GM18951 (cell line): ENCODE results near the gene ZNF133.
"Not testable (repeated sequence)": the region's sequence is repeated elsewhere in the genome, so short reads cannot be mapped to it uniquely, and the experiment has no call there.

ENCODE experiments used
- POLR2A ChIP-seq: IDR thresholded peaks from 4 replicates; pipeline ENCODE4 v1.6.1; 2011; ENCODE audit warnings: mild to moderate bottlenecking; ENCODE audit not compliant: insufficient read length, insufficient read depth; ENCODE audit errors: extremely low read depth
- in situ Hi-C: fragments of 300-500 bp; cut with MboI; formaldehyde crosslinking; loops from one replicate; pipeline ENCODE4 v1.12.0; 2022; ENCODE audit warnings: low sequenced_read_pairs, mixed read lengths, inconsistent platforms; ENCODE audit not compliant: unreplicated experiment

ZNF133 gene

DNA sequence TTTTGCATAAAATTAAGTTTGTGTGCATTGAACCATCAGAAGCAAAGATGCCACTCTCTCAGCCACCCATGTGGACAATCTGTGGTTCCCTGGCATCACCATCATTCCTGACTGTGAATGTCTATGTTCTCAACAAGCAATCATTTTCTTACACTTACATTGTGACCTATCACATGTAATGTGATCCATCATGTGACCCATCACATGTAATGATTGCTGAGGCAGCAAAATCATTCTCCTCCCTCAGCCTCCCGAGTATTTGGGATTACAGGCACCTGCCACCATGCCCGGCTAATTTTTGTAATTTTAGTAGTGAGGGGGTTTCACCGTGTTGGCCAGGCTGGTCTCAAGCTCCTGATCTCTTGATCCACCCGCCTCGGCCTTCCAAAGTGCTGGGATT, 22.0 kb upstream of the ZNF133 start:
- TF ChIP-seq POLR2A = no peak
- in situ Hi-C loops = no loop called here

DNA sequence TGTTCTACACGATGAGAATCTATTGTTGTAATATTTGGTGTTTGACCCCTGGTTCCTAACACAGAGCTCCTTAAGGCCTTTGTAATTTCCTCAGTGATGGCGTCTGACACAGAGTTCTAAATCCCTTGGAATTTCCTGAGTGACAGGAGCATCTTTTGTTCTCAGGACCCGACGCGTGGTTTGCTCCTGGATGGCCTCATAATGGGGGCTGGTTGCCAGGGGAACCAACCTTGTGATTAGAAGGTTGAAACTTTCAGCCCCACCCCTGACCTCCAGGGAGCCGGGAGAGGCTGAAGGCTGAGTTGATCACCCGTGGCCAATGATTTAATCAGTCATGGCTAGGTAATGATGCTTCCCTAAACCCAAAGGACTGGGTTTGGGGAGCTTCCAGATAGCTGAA, 20.5 kb upstream of the ZNF133 start:
- in situ Hi-C loops = no loop called here
- TF ChIP-seq POLR2A = no peak

DNA sequence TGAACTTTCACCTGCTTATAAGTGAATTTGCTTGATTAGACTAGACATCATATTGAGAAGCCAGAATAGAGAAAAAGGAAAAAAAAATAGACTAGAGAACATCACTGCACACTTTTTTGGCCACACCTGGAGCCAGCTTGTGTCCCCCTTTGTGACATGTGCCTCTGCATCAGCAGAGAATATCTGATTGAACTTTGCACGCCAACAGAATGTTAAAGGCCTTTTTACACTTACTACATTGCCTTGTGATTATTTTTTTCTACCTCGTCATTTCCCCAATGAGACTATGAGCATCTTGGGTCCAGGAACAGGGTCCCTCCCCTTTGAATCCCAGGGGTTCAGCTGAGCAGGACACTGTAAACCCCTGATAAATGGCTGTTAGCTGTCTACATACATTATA, 17.2 kb upstream of the ZNF133 start:
- no peak for TF ChIP-seq POLR2A
- in situ Hi-C loops = no loop called here

DNA sequence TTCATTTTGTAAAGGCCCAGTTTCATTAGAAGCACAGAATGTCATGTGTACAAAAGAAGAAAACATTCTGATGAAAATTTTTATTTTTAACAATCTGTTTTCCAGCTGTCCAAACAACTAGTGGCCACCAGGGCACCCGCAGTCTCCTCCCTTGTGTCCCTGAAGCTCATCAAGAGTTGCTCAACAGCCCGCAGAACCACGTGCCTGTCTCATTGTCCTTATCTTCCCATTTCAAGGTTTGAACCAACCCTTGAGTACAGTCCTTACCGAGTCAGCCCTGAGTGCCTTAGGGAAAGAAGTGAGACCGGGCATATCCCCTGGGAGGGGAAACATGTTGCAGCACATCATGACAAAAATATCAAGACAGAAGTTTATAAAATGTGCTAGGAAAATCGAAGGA, 15.9 kb upstream of the ZNF133 start:
- in situ Hi-C loops = no loop called here
- TF ChIP-seq POLR2A = no peak

DNA sequence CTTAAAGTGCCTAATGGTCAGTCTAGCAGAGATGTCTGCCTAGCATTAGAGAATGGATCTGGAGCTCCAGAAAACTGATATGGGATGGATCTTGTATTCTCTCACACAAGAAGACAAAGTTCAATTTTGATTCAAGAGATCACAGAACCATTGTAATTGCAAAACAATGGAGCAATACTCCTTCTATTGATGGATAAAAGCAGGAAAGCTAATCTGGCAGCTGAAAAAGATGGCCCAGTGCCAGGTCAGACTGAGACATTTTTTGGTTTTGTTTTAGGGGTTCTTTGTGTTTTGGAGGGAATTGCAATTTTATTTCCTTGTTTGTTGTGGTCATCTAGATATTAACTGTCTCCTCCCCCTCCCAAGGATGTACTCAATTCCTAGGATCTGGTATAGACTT, 14.6 kb upstream of the ZNF133 start:
- in situ Hi-C loops = no loop called here
- no peak for TF ChIP-seq POLR2A

DNA sequence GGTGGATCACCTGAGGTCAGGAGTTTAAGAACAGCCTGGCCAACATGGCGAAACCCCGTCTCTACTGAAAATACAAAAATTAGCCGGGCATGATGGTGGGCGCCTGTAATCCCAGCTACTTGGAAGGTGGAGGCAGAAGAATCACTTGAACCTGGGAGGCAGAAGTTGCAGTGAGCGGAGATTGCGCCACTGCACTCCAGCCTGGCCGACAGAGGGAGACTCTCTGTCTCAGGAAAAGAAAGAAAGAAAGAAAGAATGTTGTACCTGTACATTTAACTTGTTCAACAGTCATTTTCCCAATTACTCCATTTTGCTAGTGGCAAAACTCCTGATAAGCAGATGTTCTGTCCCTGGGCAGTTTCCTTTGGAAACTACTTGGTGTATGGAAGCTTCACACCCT, 12.4 kb upstream of the ZNF133 start:
- in situ Hi-C loops = not testable (repeated sequence)

DNA sequence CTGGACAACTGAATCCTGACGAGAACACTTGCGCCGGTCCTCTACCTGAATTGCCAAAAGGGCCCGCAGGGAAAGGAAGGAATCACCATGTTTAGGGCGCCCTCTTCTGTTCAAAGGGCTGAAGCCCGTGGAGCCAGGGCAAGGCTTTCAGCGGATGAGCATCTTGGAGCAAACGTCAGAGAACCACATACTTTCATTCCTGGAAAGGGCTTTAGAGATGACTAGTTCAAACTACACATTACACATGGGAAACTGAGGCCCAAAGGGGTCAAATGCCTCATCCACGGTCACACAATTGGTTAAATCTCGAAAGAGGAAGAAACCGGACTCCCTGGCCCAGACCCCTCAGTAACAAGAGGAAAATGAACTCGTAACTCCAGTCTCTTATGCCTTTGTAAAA, 11.5 kb upstream of the ZNF133 start:
- in situ Hi-C loops = no loop called here
- TF ChIP-seq POLR2A = no peak

DNA sequence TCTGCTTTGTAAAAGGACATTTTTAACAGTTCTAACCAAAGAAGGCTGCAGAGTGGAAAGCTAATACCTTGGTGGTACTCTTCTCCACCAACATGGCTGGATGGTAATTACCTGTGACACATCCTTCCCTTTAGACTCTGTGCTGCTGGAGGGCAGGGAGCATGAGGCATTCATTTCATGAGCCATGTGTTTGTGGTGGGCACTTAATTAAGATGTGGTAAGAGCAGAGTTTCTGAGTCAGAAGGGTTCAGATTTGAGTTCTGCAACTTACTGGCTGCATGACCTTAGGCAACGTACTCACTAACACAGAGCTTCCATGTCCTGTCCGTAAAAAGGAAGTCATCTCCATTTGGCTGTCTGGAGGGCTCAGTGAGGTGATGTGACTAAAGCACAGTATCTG, 9.1 kb upstream of the ZNF133 start:
- TF ChIP-seq POLR2A = no peak
- in situ Hi-C loops = no loop called here

DNA sequence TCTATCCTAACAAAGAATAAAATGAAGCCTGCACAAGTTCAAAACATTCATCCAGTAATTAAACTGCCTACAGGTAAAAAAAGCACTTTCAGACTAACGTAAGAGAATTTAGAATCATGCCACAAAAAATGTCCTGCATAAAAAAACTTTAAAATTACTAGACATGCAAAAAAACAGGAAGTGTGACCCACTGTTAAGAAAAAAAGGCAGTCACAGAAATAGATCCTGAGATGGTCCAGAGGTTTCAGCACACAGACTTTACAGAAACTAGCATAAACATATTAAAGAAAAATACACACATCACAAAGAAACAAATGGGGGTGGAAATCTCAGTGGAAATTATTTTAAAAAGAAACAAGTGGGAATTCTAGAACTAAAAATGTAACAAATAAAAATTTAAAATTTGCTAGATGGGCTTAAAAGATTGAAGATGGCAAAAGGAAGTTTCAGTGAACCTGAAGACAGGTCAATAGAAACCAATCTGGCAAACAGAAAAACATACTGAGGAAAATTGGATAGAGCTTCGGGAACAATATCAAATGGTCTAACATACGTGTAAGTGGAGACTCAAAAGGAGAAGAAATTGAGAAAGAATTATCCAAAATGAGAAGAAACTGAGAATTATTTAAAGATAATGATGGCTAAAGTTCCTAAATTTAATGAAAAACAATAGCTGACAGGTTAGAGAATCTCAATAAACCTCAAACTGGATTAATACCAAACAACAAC, 3.4 kb upstream of the ZNF133 start:
- in situ Hi-C loops = no loop called here
- TF ChIP-seq POLR2A = no peak

DNA sequence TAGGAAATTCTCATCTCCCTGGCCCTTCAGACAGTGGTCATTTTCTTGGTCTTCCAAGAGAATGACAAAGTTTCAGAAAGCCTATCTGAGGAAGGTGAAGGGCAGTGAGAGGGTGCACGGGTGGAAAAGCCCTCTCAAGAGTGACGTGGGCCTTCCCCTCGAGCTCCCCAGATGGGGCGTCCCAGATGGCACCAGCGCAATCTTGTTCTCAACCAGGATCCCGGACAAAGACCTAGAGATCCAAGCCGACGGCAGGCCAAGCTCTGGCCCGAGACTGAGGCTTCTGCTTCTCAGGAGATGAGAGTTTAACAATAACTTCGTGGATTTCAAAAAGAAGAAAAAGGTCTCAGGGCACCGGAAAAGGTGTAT, 797 bp upstream of the ZNF133 start:
- in situ Hi-C loops = no loop called here
- TF ChIP-seq POLR2A = no peak

DNA sequence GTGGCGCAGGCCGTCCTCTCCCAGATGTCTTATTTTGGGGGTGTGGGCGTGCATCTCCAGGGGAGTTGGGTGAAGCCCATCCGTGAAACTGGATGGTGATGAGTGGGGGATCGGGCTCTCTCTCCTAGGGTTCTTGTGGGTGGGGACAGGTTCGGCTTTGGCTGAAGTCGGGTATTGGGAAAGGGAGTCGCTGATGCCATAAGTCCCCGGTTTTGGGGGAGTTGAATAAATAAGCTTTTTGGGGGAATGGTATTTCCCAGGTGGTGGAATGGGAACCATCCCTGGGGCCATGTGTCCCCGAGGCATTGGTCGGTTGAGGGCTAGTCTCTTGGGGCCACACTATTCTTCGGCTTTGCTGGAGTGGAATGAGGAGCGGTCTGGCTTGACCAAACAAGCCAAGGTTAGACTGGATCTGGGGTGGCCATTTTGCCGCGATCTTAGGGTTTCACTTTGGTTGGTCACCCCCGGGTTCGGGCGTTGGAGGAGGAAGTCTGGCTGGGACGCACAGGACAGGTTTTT, 481 bp downstream of the ZNF133 start:
- in situ Hi-C loops = no loop called here
- TF ChIP-seq POLR2A = no peak

DNA sequence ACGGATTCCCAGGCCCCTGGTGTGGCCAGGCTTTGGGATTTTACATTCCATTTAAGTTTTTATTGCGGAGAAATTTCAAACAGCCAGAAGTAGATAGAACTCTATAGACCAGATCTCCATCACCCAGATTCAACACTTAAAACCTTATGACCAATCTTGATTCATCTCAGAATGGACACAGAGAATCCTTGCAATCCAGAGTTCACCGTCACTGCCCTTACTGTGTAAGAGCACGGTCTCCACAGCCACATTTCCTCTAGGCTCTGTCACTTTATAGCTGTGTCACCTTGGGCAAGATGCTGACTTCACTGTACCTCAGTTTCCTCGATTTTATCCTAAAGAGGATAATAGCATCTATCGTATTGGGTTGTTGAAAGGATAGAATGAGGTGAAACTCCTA, 979 bp downstream of the ZNF133 start:
- in situ Hi-C loops = no loop called here
- no peak for TF ChIP-seq POLR2A

DNA sequence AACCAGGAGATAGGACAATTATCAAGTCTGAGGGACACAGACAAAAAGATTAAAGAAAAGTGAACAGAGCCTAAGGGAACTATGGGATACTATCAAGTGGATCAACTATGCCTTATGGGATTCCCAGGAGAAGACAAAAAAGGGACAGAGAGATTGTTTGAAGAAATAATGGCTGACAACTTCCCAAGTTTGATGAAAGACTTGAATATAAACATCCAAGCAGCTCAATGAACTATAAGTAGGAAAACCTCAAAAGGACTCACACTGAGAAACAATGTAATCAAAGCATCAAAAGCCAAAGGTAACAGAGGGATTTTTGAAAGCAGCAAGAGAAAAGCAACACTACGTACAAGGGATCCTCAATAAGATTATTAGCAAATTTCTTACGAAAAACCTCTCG, 11.0 kb downstream of the ZNF133 start:
- no peak for TF ChIP-seq POLR2A
- in situ Hi-C loops = no loop called here

DNA sequence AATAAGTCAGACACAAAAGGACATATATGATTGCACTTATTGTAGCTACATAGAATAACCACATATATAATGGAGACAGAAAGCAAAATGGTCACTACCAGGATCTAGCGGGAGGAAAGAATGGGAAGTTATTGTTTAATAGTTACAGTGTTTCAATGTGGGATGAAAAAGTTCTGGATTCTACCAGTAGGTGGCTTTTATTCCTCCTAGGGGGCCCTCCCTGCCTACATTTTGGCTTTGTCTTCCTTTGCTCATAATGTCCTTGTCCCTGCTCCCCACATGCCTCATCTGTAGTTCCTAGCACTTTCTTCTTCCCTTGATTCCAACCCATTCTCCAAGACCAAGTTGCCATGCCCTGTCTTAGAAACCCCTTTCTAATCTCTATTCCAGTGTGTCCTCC, 16.3 kb downstream of the ZNF133 start:
- TF ChIP-seq POLR2A = no peak
- in situ Hi-C loops = no loop called here

DNA sequence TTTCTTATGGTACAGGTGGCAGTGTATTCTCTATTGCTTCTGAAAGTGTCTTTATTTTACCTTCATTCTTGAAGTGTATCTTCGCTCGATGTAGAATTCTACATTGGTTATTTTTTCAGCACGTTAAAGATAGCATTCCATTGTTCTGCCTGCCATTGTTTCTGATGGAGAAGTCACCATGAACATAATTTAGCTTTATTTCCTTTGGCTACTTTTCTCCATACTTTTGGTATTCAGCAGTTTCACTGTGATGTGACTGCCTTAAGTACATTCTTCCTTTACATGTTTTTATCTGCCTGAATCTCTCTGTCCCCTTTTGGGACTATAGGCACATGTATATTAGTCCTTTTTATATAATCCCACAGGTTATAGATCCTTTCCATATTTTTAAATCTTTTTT, 19.0 kb downstream of the ZNF133 start:
- in situ Hi-C loops = no loop called here
- no peak for TF ChIP-seq POLR2A
